Fibroblast of skin of right biceps (primary cell): Measurements from ENCODE around the gene TRMT2A.

Source experiments
- DNase-seq: peaks from one replicate; pipeline ENCODE4 v3.0.0-alpha.2; 2013

Gene TRMT2A

GRCh38 chr22:20115691-20116375 lies 1.2 kb downstream of the TRMT2A start, which contains the start of gene RANBP1:
RANBP1 (plus strand) TSS chr22:20116104; CDS start chr22:20116185, 81 bp downstream.
- no peak for DNase-seq

- DNase-seq: no peak
Observed at GRCh38 chr22:20114506-20115475, 2.2 kb downstream of the TRMT2A start.

- DNase-seq: no peak
Observed at GRCh38 chr22:20113551-20114310, 3.3 kb downstream of the TRMT2A start.

GRCh38 chr22:20112623-20113511 lies 4.2 kb downstream of the TRMT2A start:
- DNase-seq: no peak

GRCh38 chr22:20111689-20112622 lies 5.1 kb downstream of the TRMT2A start:
- no peak for DNase-seq

- peak; percentile 37 for DNase-seq
Observed at GRCh38 chr22:20111045-20111688, 5.9 kb downstream of the TRMT2A start.

GRCh38 chr22:20110359-20110985 lies 6.6 kb downstream of the TRMT2A start:
- DNase-seq: no peak

- no peak for DNase-seq
Observed at GRCh38 chr22:20109411-20110358, 7.3 kb downstream of the TRMT2A start.

GRCh38 chr22:20108757-20109230 lies 8.2 kb downstream of the TRMT2A start:
- no peak for DNase-seq

- DNase-seq: no peak
Observed at GRCh38 chr22:20107951-20108756, 8.9 kb downstream of the TRMT2A start.

- no peak for DNase-seq
Observed at GRCh38 chr22:20107471-20107901, 9.5 kb downstream of the TRMT2A start.

- no peak for DNase-seq
Observed at GRCh38 chr22:20106849-20107237, 10.2 kb downstream of the TRMT2A start.

GRCh38 chr22:20106205-20106848 lies 10.7 kb downstream of the TRMT2A start:
- no peak for DNase-seq

- DNase-seq: no peak
Observed at GRCh38 chr22:20105456-20106204, 11.4 kb downstream of the TRMT2A start.

GRCh38 chr22:20102203-20102780 lies 14.7 kb downstream of the TRMT2A start:
- DNase-seq: no peak

GRCh38 chr22:20101638-20102037 lies 15.4 kb downstream of the TRMT2A start:
- DNase-seq: no peak
